ENCODE data around the gene SSX2IP.

GRCh38 chr1:84643183-84643582 lies 47.1 kb downstream of the SSX2IP start:
- TF ChIP-seq CTCF (IDR thresholded peaks at IDR 0.05) = no peak
- no peak for TF ChIP-seq POLR2A (IDR thresholded peaks at IDR 0.05)
- no peak for TF ChIP-seq EP300 (IDR thresholded peaks at IDR 0.05)

All from upper lobe of left lung (tissue), 4 donors.